ENCODE data around the gene RPP25L.

GRCh38 chr9:34647084-34647403 lies 35.1 kb upstream of the RPP25L start:
- TF ChIP-seq ELF1 (tag; IDR thresholded peaks at IDR 0.05) (no peak), ZKSCAN1 (IDR thresholded peaks at IDR 0.05; ENCODE audit: low read depth, low read length) (no peak), JUNB (CRISPR knock-in tag; conservative IDR thresholded peaks at IDR 0.05) (no peak), ETS1 (conservative IDR thresholded peaks at IDR 0.05; ENCODE audit: control insufficient read depth, low read depth, low read length) (no peak), LARP7 (IDR thresholded peaks at IDR 0.05) (no peak), POLR2A (conservative IDR thresholded peaks at IDR 0.05) (no peak)

Data from K562 (cell line).